SU-DHL-6 (cell line): ENCODE measurements around the gene SUCLG2.

ENCODE experiments used
- H2AFZ ChIP-seq: fragments of 200-600 bp; sonication (generic); 2 replicates; pipeline ENCODE4 v1.6.1; 2014; ENCODE audit warnings: low read depth, mild to moderate bottlenecking, moderate library complexity, mixed read lengths, antibody characterized with exemption, low read length; ENCODE audit not compliant: severe bottlenecking
- H3F3A ChIP-seq: fragments of 200-600 bp; shearing (Covaris generic); 2 replicates; pipeline ENCODE4 v1.6.0; 2016; ENCODE audit warnings: antibody characterized with exemption, mild to moderate bottlenecking; ENCODE audit not compliant: insufficient read depth
- H3K27ac ChIP-seq: fragments of 200-600 bp; sonication (generic); 2 replicates; pipeline ENCODE4 v1.5.1; 2016; ENCODE audit warnings: low read depth, mild to moderate bottlenecking, low read length, moderate library complexity, mixed read lengths
- H3K27me3 ChIP-seq: fragments of 200-600 bp; sonication (generic), shearing (Covaris generic); 2 replicates; pipeline ENCODE4 v1.6.0; 2014; ENCODE audit warnings: mild to moderate bottlenecking, low read length
- H3K36me3 ChIP-seq: fragments of 200-600 bp; sonication (generic); 2 replicates; pipeline ENCODE4 v1.6.1; 2014; ENCODE audit warnings: mild to moderate bottlenecking, low read length, mixed read lengths
- H3K4me2 ChIP-seq: fragments of 300-600, 200-600 bp; shearing (Covaris generic), sonication (generic); 2 replicates; pipeline ENCODE4 v1.6.0; 2014; ENCODE audit warnings: low read length, low read depth, mild to moderate bottlenecking; ENCODE audit not compliant: poor library complexity, severe bottlenecking
- H3K4me3 ChIP-seq: fragments of 200-600 bp; sonication (generic); 2 replicates; pipeline ENCODE4 v1.5.1; 2014; ENCODE audit warnings: antibody characterized with exemption, low read length, mild to moderate bottlenecking, mixed read lengths; ENCODE audit not compliant: insufficient read depth, poor library complexity, severe bottlenecking
- H3K79me2 ChIP-seq: fragments of 200-600 bp; sonication (generic); 2 replicates; pipeline ENCODE4 v1.6.1; 2014; ENCODE audit warnings: mild to moderate bottlenecking, low read length, moderate library complexity; ENCODE audit not compliant: insufficient read depth
- H3K9ac ChIP-seq: fragments of 200-600 bp; sonication (generic); 2 replicates; pipeline ENCODE4 v1.7.0; 2014; ENCODE audit warnings: mild to moderate bottlenecking, low read length
- H3K9me2 ChIP-seq: fragments of 200-600 bp; sonication (generic); replicated peaks from 2 replicates; pipeline ENCODE4 v1.6.1; 2014; ENCODE audit warnings: low read length; ENCODE audit not compliant: insufficient read depth
- H3K9me3 ChIP-seq: fragments of 200-600 bp; sonication (generic); 2 replicates; pipeline ENCODE4 v1.6.1; 2014; ENCODE audit warnings: low read length, mixed read lengths; ENCODE audit not compliant: insufficient read depth
- H4K20me1 ChIP-seq: fragments of 200-600 bp; sonication (generic); 2 replicates; pipeline ENCODE4 v1.6.1; 2014; ENCODE audit warnings: low read depth, mild to moderate bottlenecking, antibody characterized with exemption, low read length, moderate library complexity, mixed read lengths
- EZH2phosphoT487 ChIP-seq: fragments of 200-600 bp; sonication (generic), shearing (Covaris generic); conservative IDR thresholded peaks from 2 replicates; pipeline ENCODE4 v1.6.1; 2018; ENCODE audit warnings: mild to moderate bottlenecking, antibody characterized with exemption, low read length, moderate library complexity, mixed read lengths
- TF ChIP-seq, protein P1 (sequence below): fragments of 200-600 bp; sonication (generic); IDR thresholded peaks from one replicate; pipeline ENCODE4 v1.5.1; 2017; ENCODE audit warnings: antibody characterized with exemption, mild to moderate bottlenecking, low read length, moderate library complexity; ENCODE audit not compliant: insufficient read depth, poor library complexity, severe bottlenecking

Gene SUCLG2

GRCh38 chr3:67478423-67478822 is 176.0 kb downstream of the SUCLG2 start:
- Histone ChIP-seq H3K79me2 (no peaks in the 10 kb centered on the region), H3K9ac (no peak overlapping the region), H3K27me3 (no peaks in the 10 kb centered on the region), H3F3A (no peaks in the 10 kb centered on the region), H3K36me3 (no peaks in the 10 kb centered on the region), H4K20me1 (no peaks in the 10 kb centered on the region), H3K9me3 (no peaks in the 10 kb centered on the region), H3K27ac (no peak overlapping the region), H3K9me2 (no peaks in the 10 kb centered on the region), H2AFZ (no peak overlapping the region), H3K4me3 (no peak overlapping the region), H3K4me2 (no peak overlapping the region)
- no peak for TF ChIP-seq EZH2phosphoT487
- TF ChIP-seq, protein P1, sequence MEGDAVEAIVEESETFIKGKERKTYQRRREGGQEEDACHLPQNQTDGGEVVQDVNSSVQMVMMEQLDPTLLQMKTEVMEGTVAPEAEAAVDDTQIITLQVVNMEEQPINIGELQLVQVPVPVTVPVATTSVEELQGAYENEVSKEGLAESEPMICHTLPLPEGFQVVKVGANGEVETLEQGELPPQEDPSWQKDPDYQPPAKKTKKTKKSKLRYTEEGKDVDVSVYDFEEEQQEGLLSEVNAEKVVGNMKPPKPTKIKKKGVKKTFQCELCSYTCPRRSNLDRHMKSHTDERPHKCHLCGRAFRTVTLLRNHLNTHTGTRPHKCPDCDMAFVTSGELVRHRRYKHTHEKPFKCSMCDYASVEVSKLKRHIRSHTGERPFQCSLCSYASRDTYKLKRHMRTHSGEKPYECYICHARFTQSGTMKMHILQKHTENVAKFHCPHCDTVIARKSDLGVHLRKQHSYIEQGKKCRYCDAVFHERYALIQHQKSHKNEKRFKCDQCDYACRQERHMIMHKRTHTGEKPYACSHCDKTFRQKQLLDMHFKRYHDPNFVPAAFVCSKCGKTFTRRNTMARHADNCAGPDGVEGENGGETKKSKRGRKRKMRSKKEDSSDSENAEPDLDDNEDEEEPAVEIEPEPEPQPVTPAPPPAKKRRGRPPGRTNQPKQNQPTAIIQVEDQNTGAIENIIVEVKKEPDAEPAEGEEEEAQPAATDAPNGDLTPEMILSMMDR = no peak

DNA sequence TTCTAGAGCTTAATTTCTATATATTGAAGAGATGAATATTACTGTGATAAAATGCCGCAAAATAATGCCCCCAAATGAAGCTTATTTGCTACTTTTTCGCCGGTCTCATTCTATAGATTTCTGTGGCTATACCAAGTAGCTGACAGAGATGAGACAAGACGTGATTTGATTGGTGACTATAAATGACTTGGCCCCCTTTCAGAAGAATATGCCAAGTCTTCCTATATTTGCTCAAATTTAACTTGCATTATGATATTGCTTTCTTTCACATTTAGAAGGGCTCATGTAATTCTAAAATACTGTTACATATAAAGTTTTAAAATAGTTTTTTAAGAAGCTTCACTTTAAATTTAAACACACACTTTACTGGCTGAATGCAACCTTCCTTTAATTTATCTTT is 180.1 kb downstream of the SUCLG2 start:
- Histone ChIP-seq H4K20me1 (no peaks in the 10 kb centered on the region), H3K27ac (no peak overlapping the region), H3K9ac (no peak overlapping the region), H3K36me3 (no peaks in the 10 kb centered on the region), H3K9me3 (no peaks in the 10 kb centered on the region), H3K9me2 (no peaks in the 10 kb centered on the region), H2AFZ (no peak overlapping the region), H3K4me2 (no peak overlapping the region), H3K4me3 (no peak overlapping the region), H3K27me3 (no peaks in the 10 kb centered on the region), H3K79me2 (no peaks in the 10 kb centered on the region), H3F3A (no peaks in the 10 kb centered on the region)
- no peak for TF ChIP-seq EZH2phosphoT487
- TF ChIP-seq, protein P1 = no peak

DNA sequence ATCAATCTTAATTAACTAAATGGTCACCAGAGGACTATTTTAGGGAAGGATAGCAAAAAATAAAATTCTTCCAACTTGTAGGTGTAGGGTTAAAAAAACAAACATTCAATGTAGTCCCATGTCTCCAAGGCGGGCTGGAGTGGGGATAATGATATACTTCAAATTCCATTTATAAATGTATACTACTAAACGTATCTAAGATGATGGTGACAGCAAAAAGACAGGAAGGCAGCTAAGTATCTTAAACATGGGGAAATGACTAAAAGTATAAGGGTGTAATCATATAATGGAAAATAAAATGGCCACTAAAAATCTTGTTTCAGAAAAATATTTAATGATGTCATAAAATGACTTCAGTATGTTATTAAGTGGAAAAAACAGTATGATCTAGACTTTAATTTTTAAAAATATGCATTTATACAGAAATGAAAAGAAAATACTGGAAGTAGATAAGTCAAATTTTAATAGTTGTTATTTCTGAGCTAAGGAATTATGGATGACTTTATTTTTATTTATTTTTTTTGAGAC is 181.7 kb downstream of the SUCLG2 start:
- H3K9ac ChIP-seq = no peak overlapping the region; the same call in 1 of the 2 replicates
- TF ChIP-seq EZH2phosphoT487 = no peak
- TF ChIP-seq, protein P1 = no peak

More for the DNA sequence above, 181.7 kb downstream of the SUCLG2 start:
- H3K4me3 ChIP-seq = no peak overlapping the region
- H3K27ac ChIP-seq = no peak overlapping the region
- no peaks in the 10 kb centered on the region for H3F3A ChIP-seq
- H4K20me1 ChIP-seq = no peaks in the 10 kb centered on the region
- H3K9me2 ChIP-seq = no peaks in the 10 kb centered on the region
- H3K4me2 ChIP-seq = no peak overlapping the region
- H3K27me3 ChIP-seq = no peaks in the 10 kb centered on the region
- no peaks in the 10 kb centered on the region for H3K9me3 ChIP-seq
- H3K79me2 ChIP-seq = no peaks in the 10 kb centered on the region
- H2AFZ ChIP-seq = no peak overlapping the region
- no peaks in the 10 kb centered on the region for H3K36me3 ChIP-seq
